GM12801 (cell line): ENCODE data around the gene PTPRN2.

Experiments
- CTCF ChIP-seq: IDR thresholded peaks from one replicate; pipeline ENCODE4 v1.5.1; 2011; ENCODE audit warnings: control low read depth; ENCODE audit not compliant: insufficient read length; ENCODE audit errors: extremely low read depth

The PTPRN2 gene

GRCh38 chr7:158061026-158061630, 526.5 kb downstream of the PTPRN2 start:
- TF ChIP-seq CTCF: no peak

GRCh38 chr7:158060216-158060615, 527.4 kb downstream of the PTPRN2 start:
- TF ChIP-seq CTCF: no peak

GRCh38 chr7:158057446-158057845, 530.2 kb downstream of the PTPRN2 start:
- TF ChIP-seq CTCF: no peak

GRCh38 chr7:158056761-158057160, 530.9 kb downstream of the PTPRN2 start:
- TF ChIP-seq CTCF: no peak

- TF ChIP-seq CTCF: no peak
These were observed 531.7 kb downstream of the PTPRN2 start for GRCh38 chr7:158055726-158056510.

GRCh38 chr7:158054611-158055010, 533.0 kb downstream of the PTPRN2 start:
- no peak for TF ChIP-seq CTCF

GRCh38 chr7:158054081-158054480, 533.5 kb downstream of the PTPRN2 start:
- TF ChIP-seq CTCF: no peak
